GM18502 (cell line): ENCODE results near the gene RIN1.
"Not testable (repeated sequence)": the region's sequence is repeated elsewhere in the genome, so short reads cannot be mapped to it uniquely, and the experiment has no call there.

Experiments
- ATAC-seq: cut with Tn5 transposase; IDR thresholded peaks from one replicate; pipeline ENCODE4 v1.9.1; 2021; ENCODE audit warnings: mild to moderate bottlenecking; ENCODE audit not compliant: unreplicated experiment, poor library complexity

The RIN1 gene, protein sequence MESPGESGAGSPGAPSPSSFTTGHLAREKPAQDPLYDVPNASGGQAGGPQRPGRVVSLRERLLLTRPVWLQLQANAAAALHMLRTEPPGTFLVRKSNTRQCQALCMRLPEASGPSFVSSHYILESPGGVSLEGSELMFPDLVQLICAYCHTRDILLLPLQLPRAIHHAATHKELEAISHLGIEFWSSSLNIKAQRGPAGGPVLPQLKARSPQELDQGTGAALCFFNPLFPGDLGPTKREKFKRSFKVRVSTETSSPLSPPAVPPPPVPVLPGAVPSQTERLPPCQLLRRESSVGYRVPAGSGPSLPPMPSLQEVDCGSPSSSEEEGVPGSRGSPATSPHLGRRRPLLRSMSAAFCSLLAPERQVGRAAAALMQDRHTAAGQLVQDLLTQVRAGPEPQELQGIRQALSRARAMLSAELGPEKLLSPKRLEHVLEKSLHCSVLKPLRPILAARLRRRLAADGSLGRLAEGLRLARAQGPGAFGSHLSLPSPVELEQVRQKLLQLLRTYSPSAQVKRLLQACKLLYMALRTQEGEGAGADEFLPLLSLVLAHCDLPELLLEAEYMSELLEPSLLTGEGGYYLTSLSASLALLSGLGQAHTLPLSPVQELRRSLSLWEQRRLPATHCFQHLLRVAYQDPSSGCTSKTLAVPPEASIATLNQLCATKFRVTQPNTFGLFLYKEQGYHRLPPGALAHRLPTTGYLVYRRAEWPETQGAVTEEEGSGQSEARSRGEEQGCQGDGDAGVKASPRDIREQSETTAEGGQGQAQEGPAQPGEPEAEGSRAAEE

DNA sequence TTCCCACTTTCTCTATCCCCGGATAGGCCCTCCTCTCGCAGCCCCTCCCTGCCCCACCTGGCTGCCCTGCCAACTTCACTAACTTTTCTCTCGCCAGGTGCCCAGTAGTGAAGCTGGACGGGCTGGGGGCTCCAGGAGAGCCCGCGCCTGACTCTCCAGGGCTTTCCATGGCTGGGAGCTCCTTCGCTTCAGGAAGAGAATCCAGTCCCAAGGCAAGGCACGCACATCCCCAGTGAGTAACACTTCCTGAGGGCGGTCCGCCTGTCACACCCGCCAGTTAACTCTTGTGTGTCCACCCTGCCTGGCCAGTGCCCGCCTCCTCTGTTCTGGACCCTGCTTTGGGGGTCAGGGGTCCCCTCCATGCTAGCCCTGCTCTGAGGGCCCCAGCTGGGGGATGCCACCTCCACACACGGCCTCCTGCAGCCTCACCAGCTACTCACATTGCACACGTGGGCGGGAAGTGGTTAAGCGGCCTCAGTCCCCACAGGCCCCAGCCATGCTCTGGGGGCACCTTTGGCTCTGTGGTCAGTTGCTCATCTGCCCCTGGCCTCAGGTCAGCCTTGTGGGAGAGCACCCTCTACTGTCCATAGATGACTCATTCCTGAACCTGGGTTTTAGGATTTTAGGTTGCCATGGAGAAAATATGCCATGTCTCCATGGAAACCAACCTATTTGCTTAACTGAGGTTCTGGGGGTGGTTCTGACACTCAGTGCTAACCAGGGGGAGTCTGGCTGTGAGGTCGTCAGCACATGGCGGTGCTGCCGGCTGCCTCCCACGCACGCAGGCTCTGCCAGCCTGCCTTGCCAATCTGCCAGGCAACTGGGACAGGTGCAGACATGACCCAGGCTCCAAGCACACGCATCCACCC, at the start of gene RIN1:
TSS of gene RIN1 (minus strand) at position 201 of the 869 bp plus-strand sequence. CDS start at position 169, 32 bp downstream.
- peak; percentile 70 for ATAC-seq

DNA sequence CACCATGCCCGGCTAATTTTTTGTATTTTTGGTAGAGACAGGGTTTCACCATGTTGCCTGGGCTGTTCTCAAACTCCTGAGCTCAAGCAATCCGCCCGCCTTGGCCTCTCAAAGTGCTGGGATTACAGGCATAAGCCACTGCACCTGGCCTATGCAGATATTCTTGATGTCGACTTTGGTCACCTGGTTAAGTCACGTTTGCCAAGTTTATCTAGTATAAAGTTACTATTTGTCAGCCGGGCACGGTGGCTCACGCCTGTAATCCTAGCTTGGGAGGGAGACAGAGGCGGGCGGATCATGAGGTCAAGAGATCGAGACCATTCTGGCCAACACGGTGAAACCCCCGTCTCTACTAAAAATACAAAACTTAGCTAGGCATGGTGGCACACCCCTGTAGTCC, 48.1 kb upstream of the RIN1 start:
- not testable (repeated sequence) for ATAC-seq

DNA sequence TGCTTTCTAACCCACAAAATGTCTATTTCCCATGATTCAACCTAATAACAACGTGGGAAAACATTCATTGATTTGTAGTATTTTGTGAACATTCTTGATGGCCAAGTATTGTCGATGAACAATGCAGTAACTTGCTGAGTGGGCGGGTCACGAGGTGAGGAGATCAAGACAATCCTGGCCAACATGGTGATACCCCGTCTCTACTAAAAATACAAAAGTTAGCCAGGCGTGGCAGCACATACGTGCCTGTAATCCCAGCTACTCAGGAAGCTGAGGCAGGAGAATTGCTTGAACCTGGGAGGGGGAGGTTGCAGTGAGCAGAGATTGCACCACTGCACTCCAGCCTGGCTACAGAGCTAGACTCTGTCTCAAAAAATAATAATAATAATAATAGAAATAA, 44.0 kb upstream of the RIN1 start:
- ATAC-seq = not testable (repeated sequence)

DNA sequence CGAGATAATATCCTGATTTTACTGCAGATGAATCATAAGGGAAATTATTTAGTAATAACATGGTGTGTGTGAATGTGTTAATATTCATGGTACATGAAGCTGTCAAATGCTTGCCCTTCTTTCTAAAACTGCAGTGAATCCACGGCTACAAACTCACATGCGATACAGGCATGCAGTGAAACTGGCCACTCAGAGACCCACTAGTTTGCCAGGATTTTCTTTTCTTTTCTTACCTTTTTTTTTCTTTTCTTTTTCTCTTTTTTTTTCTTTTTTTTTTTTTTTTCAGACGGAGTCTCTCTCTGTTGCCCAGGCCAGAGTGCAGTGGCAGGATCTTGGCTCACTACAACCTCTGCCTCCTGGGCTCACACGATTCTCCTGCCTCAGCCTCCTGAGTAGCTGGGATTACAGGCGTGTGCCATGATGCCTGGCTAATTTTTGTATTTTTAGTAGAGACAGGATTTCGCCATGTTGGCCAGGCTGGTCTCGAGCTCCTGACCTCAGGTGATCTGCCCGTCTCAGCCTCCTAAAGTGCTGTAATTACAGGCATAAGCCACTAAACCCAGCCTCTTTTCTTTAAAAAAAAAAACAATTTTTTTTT, 37.6 kb upstream of the RIN1 start:
- ATAC-seq = not testable (repeated sequence)

DNA sequence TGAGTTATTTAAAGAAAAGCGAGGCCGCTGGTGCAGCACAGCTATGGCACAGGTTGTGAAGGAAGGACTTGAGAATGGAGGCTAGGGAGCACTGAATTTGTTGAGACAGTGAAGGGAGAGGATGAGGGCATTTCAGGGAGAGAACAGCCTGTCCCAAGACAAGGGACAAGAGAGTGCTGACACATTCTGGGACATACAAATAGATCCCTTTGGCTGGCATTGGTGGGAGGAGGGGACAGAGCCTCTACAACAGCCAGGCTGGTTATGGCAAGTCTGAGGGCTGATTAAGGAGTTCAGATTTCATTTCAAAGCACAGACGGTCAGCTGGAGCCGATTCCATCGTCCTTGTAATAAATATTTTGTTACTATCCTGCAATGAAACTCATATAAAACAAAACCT, 37.0 kb upstream of the RIN1 start:
- ATAC-seq = no peak

DNA sequence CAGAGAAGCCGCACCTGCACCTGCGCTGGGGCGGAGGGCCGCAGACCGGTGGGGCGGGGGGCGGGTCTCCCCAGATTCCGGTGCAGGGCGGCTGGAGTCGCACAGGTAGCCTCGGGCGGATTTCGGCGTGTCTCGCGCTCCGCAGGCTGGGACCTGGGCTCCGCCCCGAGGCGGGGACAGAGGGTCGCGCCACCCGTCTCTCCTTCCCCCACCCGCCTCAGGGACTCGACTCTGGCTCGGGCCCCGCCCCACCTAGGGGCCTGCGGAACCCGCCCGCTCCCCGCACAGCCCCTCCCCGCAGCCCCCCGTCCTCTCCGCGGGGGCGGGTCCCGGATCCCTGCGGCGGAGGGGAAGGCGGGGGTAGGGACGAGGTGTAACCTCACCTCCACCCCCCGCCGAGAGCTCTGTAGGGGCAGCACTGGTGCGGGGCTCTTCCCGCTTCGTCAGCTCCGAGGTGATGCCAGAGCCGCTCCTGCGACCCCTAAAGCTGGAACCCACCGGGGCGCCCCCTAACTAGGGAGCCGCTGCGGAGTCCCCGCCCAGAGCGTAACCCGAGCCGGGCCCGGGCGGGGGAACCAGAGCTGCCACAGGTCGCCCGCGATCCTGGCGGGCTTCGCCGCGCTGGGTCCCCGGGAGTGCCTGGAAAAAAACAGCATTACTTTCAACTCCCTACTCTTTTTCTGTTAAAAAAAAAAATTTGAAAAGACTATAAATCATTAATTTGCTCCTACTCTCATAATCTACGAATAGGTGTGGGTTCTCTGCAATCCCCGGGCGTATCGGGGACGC, 35.6 kb upstream of the RIN1 start, which contains the start of gene SLC29A2:
TSS of gene SLC29A2 (minus strand) at position 134 of the 789 bp plus-strand sequence. CDS start 169 bp downstream, outside the sequence.
- ATAC-seq = peak; percentile 73

DNA sequence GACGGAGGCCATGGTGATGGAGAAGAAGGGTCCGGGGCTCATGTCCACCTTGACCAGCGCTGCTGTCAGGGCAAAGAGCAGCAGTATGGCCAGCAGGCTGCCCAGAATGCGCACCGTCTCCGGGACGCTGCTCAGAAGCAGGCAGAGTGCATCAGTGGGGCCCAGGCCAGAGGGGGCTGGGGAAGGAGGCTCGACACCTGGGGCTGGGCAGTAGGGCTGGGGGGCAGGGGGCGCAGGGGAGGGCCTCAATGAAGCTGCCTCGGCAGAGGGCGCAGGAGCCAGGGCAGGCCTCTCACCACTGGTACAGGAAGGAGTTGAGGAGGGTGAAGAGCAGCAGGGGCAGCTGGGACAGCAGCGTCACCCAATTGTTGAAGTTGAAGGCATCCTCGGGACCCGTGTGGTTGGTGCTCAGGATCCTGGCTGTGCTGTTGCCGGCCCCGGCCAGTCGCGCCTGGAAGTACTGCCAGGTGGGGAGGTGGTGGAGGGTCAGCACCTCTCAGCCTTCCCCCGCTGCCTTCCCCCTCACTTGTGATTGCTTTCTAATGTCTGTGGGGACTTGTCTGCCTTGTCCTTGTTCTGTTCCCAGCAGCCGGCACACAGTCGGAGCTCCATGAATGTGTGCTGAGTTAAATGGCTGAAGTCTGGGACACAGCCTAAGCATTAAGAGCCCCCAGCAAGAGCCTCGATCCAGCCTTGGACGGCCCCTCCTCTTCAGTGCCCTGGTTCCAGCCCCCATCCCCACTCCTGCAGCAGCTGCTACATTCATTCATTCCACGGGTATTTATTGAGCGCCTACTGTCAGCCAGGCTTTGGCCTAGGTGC, 33.0 kb upstream of the RIN1 start:
- no peak for ATAC-seq

DNA sequence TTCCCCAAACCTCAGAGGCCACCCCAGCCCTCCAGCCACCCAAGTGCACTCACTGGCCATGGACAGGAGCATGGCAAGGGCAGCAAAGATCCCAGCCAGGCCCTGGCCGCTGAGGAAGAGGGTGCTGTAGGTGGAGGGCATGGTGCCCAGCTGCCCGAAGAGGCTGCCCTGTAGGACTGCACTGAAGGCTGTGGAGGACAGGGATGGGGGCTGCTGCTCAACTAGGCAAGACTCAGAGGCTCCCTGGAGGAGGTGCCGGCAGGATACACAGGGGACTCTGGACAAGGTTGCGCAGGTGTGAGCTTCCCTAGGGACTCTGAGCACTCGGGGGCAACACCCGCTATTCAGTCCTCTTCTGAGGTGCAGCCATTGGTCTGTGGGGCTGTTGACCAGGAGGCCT, 32.2 kb upstream of the RIN1 start:
- ATAC-seq = no peak

DNA sequence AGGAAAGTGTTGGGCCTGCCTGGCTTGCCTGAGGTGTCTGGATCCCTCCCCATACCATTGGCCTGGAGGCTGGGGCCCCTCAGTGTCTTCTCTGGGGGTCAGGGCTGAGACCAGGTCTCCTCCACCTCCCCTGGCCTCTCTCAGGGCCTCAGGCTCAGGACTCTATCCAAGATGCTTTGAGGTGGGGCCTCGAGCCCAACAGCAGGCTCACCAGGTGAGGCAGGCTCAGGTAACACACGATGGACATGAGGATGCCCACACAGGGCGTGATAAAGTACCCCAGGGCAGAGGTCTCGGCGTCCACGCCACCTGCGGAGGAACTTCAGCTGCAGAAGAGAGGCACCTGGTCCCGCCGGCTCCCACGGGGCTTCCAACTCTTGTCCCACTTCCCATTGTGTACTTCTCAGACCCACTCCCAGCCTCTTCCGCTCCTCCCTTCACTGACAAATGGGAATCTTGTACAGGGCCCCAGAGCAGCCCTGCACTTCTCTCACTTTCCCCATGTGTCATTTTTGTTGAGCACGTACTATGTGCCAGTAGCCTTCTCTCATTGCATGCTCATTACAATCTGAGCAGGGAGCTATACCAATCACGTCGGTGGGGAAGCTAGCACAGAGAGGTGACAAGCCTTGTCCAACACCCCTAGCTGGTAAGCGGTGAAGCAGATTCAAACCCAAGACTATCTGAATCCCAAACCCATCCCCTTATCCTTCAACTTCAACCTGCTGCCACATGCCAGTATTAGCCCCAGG, 31.5 kb upstream of the RIN1 start:
- ATAC-seq = no peak

DNA sequence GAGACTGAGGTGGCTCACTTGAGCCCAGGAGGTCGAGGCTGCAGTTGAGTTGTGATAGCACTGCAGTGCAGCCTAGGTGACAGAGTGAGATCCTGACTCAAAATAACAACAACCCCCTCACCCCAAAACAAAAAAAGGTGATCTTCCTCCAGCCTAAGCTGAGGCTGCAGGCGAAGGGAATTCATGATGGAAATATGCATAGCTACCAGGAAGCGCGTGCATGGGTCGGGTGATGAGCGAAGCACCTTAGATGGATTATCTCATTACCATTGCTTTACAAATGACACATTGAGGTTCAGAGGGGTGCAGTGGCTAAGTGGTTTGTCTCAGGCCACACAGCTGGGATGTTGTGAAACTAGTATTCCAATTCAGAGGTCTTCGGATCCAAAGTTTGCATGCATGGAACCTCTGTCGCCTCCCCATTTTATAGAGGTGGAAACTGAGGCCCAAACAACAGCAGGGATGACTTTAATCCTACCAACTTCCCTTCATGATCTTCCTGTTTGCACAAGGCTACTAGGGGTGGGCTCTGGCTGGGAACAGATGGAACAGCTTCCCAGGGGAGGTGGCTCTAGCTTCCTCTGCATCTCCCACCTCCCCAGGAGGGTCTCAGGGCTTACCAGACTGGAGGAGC, 30.7 kb upstream of the RIN1 start:
- ATAC-seq = no peak

DNA sequence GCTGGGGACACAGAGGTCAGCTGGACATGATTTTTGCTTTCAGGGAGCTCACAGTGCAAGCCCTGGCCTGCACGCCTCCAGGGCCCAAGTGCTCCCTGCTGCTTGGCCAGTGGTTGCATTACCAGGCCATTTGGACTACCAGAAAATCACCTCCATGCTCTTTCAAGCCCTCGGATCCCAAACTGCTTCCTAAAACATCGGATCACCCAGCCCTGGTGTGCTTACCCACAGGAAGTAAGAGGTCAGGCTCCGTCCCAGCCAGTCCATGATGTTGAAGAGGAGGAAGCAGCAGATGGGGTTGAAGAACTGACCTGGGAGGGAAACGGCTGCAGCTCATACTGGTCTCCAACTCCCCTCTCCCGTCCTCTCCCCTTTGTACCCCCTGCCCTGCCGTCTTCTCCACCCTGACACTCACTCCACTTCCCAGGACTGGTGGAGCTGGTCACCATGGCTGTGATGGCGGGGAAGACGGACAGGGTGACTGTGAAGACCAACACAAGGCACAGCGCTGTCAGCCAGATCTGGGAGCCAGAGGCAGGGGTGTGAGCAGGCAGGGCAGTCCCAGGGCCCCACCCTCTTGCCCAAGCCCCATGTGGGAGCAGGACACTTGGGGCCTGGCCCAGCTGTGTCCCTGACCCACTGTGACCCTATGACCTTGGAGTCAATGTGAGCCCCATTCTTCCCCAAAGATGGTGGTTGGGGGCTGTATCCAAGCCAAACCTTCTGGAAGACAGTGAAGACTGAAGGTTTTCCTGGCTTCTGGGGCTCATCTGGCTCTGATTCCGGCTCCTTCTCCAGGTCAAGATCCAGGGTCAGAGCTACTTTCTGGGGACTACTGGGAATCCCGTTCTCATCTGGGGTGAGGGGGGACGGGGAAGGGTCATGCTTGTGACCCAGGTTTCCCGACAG, 29.7 kb upstream of the RIN1 start:
- no peak for ATAC-seq

DNA sequence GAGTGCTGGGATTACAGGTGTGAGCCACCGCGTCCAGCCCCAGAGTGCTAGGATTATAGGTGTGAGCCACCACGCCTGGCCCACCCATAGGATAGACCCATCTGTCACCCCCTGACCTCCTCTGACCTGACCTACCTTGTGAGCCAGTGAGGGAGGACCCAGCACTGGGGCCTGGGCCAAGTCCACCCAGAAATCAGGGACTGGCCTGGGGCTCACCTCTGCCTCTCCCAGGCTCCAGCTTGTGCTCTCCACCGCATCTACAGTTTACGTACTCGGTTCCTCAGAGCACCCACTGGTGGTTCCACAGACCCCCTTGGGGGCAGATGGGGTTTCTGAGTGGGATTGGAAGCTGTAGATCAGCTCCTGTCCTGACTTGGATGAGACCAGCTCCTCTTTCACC, 28.9 kb upstream of the RIN1 start:
- ATAC-seq = no peak

DNA sequence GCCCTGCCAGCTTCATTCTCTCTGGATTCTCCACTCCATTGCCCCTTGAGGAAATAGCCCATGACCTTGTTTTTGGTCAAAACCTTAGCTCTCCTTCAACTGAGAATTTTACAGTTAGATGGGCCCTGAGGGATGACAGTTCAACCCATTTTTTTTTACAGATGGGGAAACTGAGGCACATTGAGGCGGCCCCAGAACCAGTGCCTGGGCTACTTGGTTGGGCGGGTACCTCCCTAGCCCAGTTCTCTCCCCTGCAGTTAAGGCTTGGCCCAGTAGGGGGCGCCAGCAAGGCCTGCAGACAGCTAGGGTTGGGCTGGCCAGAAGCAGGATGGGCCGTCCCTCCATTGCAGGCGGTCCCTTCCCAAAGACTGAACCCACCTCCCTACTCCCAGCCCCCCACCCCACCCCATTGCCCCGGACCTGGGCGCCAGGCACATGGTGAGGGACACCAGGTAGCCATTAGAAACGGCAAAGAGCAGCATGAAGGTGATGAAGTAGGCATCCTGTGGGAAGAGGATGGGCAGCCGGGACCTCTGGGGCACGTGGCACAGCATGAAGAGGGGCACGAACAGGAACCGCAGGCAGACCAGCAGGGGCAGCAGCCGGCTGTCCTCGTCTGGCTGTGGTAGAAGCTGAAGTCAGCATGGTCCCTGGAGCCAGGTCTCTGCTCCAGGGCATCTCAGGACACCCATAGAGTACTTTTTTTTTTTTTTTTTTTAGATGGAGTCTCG, 27.7 kb upstream of the RIN1 start:
- ATAC-seq = no peak

DNA sequence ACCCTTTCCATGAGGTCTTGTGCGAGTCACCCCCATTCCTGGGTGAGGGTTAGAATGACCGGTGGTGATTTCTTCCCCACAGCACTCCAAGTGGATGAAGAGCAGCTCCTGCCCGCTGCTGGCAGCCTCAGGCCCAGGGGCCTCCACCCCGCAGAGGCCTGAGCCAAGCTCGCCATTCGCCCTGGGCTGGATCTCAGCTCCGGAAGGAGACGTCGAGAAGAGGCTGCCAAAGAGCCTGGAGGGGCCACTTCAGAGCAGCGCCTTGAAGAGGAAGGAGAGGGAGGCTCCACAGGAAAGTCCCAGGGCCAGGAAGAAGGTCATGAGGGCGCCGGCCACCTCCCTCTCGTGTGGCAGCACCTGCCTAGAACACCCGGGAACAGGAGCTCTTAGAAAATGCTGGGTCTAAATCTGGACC, 27.0 kb upstream of the RIN1 start:
- ATAC-seq = no peak

DNA sequence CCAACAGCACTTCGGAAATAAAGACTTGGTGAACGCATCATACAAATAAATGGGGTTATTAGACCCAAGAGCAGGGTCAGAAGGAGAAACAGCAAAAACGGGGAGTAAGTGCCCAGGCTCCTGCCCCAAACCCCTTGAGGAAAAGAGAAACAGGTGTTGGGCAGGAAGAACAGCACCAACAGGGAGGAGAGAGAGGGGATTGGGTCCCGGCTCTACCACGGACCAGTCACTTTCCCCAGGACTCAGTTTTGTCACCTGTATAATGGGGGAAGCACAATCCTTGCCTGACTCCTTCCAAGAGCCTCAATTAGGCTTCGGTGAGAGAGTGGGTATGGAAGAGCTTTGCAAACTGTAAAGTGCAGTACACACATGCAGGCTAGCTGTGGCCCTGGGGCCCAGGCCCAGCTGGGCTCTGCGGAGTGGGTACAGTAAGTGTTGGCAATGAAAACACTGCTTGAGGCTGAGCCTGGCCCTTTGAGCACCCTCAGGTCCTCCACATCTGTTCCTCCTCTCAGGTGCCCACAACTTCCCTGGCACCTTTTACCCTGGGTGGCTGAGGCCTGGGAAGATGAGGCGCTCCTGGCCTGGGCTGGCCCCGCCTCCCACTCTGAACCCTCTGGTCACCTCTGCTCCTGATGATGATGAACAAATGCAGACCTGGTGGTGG, 26.4 kb upstream of the RIN1 start:
- no peak for ATAC-seq
